GM12878 (cell line): ENCODE data around the gene ZBTB32. TPM values are rescaled to one million over a fixed set of nuclear protein-coding genes. Genes with fewer than 3 reads are reported as not detected.

ENCODE experiments used
- ASH2L ChIP-seq: fragments of 300-600, 200-600 bp; sonication (generic); IDR thresholded peaks from 2 replicates; pipeline ENCODE4 v1.6.1; 2017; ENCODE audit warnings: low read depth, mild to moderate bottlenecking, borderline replicate concordance
- BHLHE40 ChIP-seq, 2 experiments: fragments of 450-650 bp in 1 of 2; IDR thresholded peaks; 2 replicates each; pipeline ENCODE4 v1.6.1; 2011 to 2017; ENCODE audit warnings: low read depth in 2 of 2, borderline replicate concordance in 1 of 2, improper control_type of control experiment in 1 of 2, low read length in 1 of 2, mild to moderate bottlenecking in 1 of 2
- CBFB ChIP-seq: IDR thresholded peaks from 2 replicates; pipeline ENCODE4 v1.6.1; 2016; ENCODE audit warnings: antibody characterized with exemption, low read depth
- CEBPB ChIP-seq, 2 experiments: fragments of 150-350 bp in 1 of 2; IDR thresholded peaks; 2 replicates each; pipeline ENCODE4 v1.6.1; 2012 to 2014; ENCODE audit warnings: low read depth in 2 of 2, low read length in 2 of 2, borderline replicate concordance in 1 of 2, inconsistent platforms in 1 of 2
- EGR1 ChIP-seq, 2 experiments: IDR thresholded peaks; 1 replicate in 1 of 2; 2 replicates in 1 of 2; pipeline ENCODE4 v1.6.1; 2011 to 2012; ENCODE audit warnings: low read depth in 2 of 2, low read length in 2 of 2, borderline replicate concordance in 1 of 2, mild to moderate bottlenecking in 1 of 2, moderate library complexity in 1 of 2
- GATAD2B ChIP-seq: fragments of 450-650 bp; conservative IDR thresholded peaks from 2 replicates; pipeline ENCODE4 v1.6.1; 2017; ENCODE audit warnings: low read depth, mild to moderate bottlenecking, moderate library complexity
- HDAC2 ChIP-seq: fragments of 200-600 bp; sonication (generic); IDR thresholded peaks from 2 replicates; pipeline ENCODE4 v1.6.1; 2017
- KAT2A ChIP-seq: conservative IDR thresholded peaks from 2 replicates; pipeline ENCODE4 v1.6.1; 2011; ENCODE audit warnings: low read depth, low read length; ENCODE audit not compliant: control insufficient read depth
- LARP7 ChIP-seq: fragments of 450-650 bp; IDR thresholded peaks from 2 replicates; pipeline ENCODE4 v1.6.1; 2017; ENCODE audit warnings: mild to moderate bottlenecking
- MTA3 ChIP-seq: IDR thresholded peaks from 2 replicates; pipeline ENCODE4 v1.6.1; 2012; ENCODE audit warnings: low read length, inconsistent platforms, borderline replicate concordance
- MYC ChIP-seq: IDR thresholded peaks from 2 replicates; pipeline ENCODE4 v1.6.1; 2011; ENCODE audit warnings: mild to moderate bottlenecking, low read length, moderate library complexity, inconsistent platforms; ENCODE audit not compliant: insufficient read depth, insufficient replicate concordance, insufficient read length, severe bottlenecking
- NFIC ChIP-seq: IDR thresholded peaks from 2 replicates; pipeline ENCODE4 v1.6.1; 2012; ENCODE audit warnings: low read depth, mild to moderate bottlenecking, inconsistent platforms, low read length, moderate library complexity
- RB1 ChIP-seq: fragments of 450-650 bp; formaldehyde crosslinking; IDR thresholded peaks from 2 replicates; pipeline ENCODE4 v1.6.1; 2017; ENCODE audit warnings: mild to moderate bottlenecking, borderline replicate concordance
- SRF ChIP-seq, 2 experiments: IDR thresholded peaks; 2 replicates each; pipeline ENCODE4 v1.6.1; 2011; ENCODE audit warnings: low read depth in 2 of 2, low read length in 2 of 2, mild to moderate bottlenecking in 1 of 2, moderate library complexity in 1 of 2
- TBL1XR1 ChIP-seq: IDR thresholded peaks from 2 replicates; pipeline ENCODE4 v1.6.1; 2012; ENCODE audit warnings: low read depth, low read length, improper control_type of control experiment
- YBX1 ChIP-seq: fragments of 450-650 bp; IDR thresholded peaks from 2 replicates; pipeline ENCODE4 v1.6.1; 2016; ENCODE audit warnings: antibody characterized with exemption
- ZNF207 ChIP-seq: fragments of 450-650 bp; IDR thresholded peaks from 2 replicates; pipeline ENCODE4 v1.6.1; 2014; ENCODE audit warnings: antibody characterized with exemption, mild to moderate bottlenecking, borderline replicate concordance
- ZZZ3 ChIP-seq: IDR thresholded peaks from 2 replicates; pipeline ENCODE4 v1.6.1; 2011; ENCODE audit warnings: low read depth; ENCODE audit not compliant: control insufficient read depth, insufficient read length
- polyA plus RNA-seq, 11 experiments: library from polyadenylated mRNA; depleted of rRNA in 4 of 11; unstranded in 6 of 11; stranded (reverse) in 5 of 11; fragments of >200 nt; fragmentation: Nextera tagmentation in 4 of 11; fragmentation: Illumina TruSeq in 1 of 11; extraction: Ambion mirVana in 4 of 11; extraction: Trizol in 1 of 11; gene quantifications; 1 replicate in 1 of 11; 2 replicates in 10 of 11; pipeline versions ENCODE4 v1.2.1 to v1.2.3, GENCODE V29; 2011 to 2016; ENCODE audit warnings: inconsistent platforms in 2 of 11, missing spikeins in 2 of 11, low read depth in 1 of 11
- total RNA-seq, 4 experiments: library from RNA; depleted of rRNA in 3 of 4; stranded (reverse); fragments of >200 nt in 3 of 4; fragmentation: Illumina TruSeq in 1 of 4; extraction: Trizol in 1 of 4; gene quantifications; 2 replicates each; pipeline versions ENCODE4 v1.2.1 to v1.2.3, GENCODE V29; 2013 to 2021
- TF ChIP-seq, protein P1 (sequence below), 3 experiments: IDR thresholded peaks in 2 of 3; conservative IDR thresholded peaks in 1 of 3; 2 replicates each; pipeline ENCODE4 v1.5.1; 2011; ENCODE audit warnings: low read depth in 3 of 3, low read length in 3 of 3, mild to moderate bottlenecking in 3 of 3, control low read depth in 2 of 3, moderate library complexity in 2 of 3, inconsistent platforms in 1 of 3, mixed read lengths in 1 of 3; ENCODE audit not compliant: control insufficient read depth in 2 of 3, insufficient read depth in 1 of 3; ENCODE audit errors: extremely low read depth in 1 of 3
- TF ChIP-seq, protein P2 (sequence below): fragments of 450-650 bp; IDR thresholded peaks from 2 replicates; pipeline ENCODE4 v1.6.1; 2017; ENCODE audit warnings: mild to moderate bottlenecking
- TF ChIP-seq, protein P3 (sequence below): fragments of 450-650 bp; IDR thresholded peaks from 2 replicates; pipeline ENCODE4 v1.6.1; 2017; ENCODE audit warnings: mild to moderate bottlenecking, moderate library complexity

ZBTB32 gene
- total and polyA plus RNA-seq, 10 of the 15 experiments (the other 5 are each of a cell fraction or from before 2014, with no cell fraction given): 1.0 to 46.7 (median 16.0) TPM

DNA sequence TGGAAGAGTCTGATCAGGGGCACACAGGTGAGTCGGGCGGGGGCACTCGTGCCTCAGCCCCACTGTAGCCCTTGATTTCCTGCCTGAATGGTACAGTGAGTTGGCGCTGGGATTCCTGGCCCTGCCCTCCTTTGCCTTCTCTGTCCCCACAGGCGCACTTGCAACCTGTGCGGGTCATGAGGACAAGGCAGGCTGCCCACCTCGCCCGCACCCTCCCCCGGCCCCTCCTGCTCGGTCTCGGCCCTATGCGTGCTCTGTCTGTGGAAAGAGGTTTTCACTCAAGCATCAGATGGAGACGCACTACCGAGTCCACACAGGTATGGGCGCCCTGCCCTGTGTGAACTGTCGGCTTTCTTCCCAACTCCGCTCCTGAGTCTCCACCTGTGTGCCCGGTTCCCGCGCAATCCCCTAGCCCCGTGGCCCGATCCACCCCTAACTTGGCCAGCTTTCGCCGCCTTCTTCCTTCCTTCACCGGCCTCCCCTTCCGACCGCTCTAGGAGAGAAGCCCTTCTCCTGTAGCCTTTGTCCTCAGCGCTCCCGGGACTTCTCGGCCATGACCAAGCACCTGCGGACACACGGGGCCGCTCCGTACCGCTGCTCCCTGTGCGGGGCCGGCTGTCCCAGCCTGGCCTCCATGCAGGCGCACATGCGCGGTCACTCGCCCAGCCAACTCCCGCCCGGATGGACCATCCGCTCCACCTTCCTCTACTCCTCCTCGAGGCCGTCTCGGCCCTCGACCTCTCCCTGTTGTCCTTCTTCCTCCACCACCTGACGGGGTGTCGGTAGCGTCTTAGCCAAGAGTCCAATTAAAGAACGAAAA lies 11.8 kb downstream of the ZBTB32 start (continued):
- TF ChIP-seq MTA3 (peak; percentile 23; the same call in 1 of the 2 replicates), GATAD2B (no peak), BHLHE40 (IDR thresholded peaks at IDR 0.05; ENCODE audit: borderline replicate concordance in 1 of 2, low read depth in 2 of 2, low read length in 1 of 2) (no peak), MYC (peak; percentile 34), HDAC2 (no peak), KAT2A (no peak), TBL1XR1 (no peak), NFIC (no peak), CBFB (no peak), EGR1 (IDR thresholded peaks at IDR 0.05; ENCODE audit: borderline replicate concordance in 1 of 2, low read depth in 2 of 2, low read length in 2 of 2) (no peak), RB1 (0 out of 2 replicates have a peak, but pooled peaks have one; percentile 20), CEBPB (IDR thresholded peaks at IDR 0.05; ENCODE audit: borderline replicate concordance in 1 of 2, low read depth in 2 of 2, low read length in 2 of 2) (no peak), SRF (IDR thresholded peaks at IDR 0.05; ENCODE audit: low read depth in 2 of 2, low read length in 2 of 2) (no peak), LARP7 (peak; percentile 24; the same call in 1 of the 2 replicates), ASH2L (no peak), ZZZ3 (no peak), ZNF207 (no peak), YBX1 (no peak)
- TF ChIP-seq, protein P1, sequence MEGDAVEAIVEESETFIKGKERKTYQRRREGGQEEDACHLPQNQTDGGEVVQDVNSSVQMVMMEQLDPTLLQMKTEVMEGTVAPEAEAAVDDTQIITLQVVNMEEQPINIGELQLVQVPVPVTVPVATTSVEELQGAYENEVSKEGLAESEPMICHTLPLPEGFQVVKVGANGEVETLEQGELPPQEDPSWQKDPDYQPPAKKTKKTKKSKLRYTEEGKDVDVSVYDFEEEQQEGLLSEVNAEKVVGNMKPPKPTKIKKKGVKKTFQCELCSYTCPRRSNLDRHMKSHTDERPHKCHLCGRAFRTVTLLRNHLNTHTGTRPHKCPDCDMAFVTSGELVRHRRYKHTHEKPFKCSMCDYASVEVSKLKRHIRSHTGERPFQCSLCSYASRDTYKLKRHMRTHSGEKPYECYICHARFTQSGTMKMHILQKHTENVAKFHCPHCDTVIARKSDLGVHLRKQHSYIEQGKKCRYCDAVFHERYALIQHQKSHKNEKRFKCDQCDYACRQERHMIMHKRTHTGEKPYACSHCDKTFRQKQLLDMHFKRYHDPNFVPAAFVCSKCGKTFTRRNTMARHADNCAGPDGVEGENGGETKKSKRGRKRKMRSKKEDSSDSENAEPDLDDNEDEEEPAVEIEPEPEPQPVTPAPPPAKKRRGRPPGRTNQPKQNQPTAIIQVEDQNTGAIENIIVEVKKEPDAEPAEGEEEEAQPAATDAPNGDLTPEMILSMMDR (IDR thresholded peaks at IDR 0.05 in 2 of 3, conservative IDR thresholded peaks at IDR 0.05 in 1 of 3; ENCODE audit: control insufficient read depth in 2 of 3, extremely low read depth in 1 of 3, insufficient read depth in 1 of 3, low read depth in 3 of 3, low read length in 3 of 3): no peak
- TF ChIP-seq, protein P2, sequence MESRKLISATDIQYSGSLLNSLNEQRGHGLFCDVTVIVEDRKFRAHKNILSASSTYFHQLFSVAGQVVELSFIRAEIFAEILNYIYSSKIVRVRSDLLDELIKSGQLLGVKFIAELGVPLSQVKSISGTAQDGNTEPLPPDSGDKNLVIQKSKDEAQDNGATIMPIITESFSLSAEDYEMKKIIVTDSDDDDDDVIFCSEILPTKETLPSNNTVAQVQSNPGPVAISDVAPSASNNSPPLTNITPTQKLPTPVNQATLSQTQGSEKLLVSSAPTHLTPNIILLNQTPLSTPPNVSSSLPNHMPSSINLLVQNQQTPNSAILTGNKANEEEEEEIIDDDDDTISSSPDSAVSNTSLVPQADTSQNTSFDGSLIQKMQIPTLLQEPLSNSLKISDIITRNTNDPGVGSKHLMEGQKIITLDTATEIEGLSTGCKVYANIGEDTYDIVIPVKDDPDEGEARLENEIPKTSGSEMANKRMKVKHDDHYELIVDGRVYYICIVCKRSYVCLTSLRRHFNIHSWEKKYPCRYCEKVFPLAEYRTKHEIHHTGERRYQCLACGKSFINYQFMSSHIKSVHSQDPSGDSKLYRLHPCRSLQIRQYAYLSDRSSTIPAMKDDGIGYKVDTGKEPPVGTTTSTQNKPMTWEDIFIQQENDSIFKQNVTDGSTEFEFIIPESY: no peak
- TF ChIP-seq, protein P3, sequence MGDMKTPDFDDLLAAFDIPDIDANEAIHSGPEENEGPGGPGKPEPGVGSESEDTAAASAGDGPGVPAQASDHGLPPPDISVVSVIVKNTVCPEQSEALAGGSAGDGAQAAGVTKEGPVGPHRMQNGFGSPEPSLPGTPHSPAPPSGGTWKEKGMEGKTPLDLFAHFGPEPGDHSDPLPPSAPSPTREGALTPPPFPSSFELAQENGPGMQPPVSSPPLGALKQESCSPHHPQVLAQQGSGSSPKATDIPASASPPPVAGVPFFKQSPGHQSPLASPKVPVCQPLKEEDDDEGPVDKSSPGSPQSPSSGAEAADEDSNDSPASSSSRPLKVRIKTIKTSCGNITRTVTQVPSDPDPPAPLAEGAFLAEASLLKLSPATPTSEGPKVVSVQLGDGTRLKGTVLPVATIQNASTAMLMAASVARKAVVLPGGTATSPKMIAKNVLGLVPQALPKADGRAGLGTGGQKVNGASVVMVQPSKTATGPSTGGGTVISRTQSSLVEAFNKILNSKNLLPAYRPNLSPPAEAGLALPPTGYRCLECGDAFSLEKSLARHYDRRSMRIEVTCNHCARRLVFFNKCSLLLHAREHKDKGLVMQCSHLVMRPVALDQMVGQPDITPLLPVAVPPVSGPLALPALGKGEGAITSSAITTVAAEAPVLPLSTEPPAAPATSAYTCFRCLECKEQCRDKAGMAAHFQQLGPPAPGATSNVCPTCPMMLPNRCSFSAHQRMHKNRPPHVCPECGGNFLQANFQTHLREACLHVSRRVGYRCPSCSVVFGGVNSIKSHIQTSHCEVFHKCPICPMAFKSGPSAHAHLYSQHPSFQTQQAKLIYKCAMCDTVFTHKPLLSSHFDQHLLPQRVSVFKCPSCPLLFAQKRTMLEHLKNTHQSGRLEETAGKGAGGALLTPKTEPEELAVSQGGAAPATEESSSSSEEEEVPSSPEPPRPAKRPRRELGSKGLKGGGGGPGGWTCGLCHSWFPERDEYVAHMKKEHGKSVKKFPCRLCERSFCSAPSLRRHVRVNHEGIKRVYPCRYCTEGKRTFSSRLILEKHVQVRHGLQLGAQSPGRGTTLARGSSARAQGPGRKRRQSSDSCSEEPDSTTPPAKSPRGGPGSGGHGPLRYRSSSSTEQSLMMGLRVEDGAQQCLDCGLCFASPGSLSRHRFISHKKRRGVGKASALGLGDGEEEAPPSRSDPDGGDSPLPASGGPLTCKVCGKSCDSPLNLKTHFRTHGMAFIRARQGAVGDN: peak; percentile 88
- TF ChIP-seq, all 136 proteins: peak for 8
